Stimulated activated CD8-positive, alpha-beta memory T cell treated with anti-CD3 and anti-CD28 coated beads, Interleukin-4, amount 100 ng/mL, for 1 hour (primary cell): ENCODE results near the gene SPP1.

ENCODE experiments used
- DNase-seq, 2 donors: peaks; one replicate each; pipeline ENCODE4 v3.0.0-alpha.2; 2020; ENCODE audit warnings: low read depth in 2 of 2, low spot score in 1 of 2

Gene SPP1

GRCh38 chr4:87953826-87954225 is 21.7 kb upstream of the SPP1 start:
- no peak for DNase-seq

- no peak for DNase-seq
Observed at GRCh38 chr4:87956501-87956900, 19.0 kb upstream of the SPP1 start.

- DNase-seq, result no peak
Observed at GRCh38 chr4:87957061-87957460, 18.5 kb upstream of the SPP1 start.

GRCh38 chr4:87961993-87962392 is 13.5 kb upstream of the SPP1 start:
- no peak for DNase-seq

GRCh38 chr4:87962398-87963146 is 12.9 kb upstream of the SPP1 start:
- no peak for DNase-seq

- DNase-seq, result no peak
Observed at GRCh38 chr4:87965501-87965975, 10.0 kb upstream of the SPP1 start.

- DNase-seq, result no peak
Observed at GRCh38 chr4:87966095-87966496, 9.4 kb upstream of the SPP1 start.

GRCh38 chr4:87967193-87967592 is 8.3 kb upstream of the SPP1 start:
- DNase-seq, result no peak

GRCh38 chr4:87970121-87970520 is 5.4 kb upstream of the SPP1 start:
- DNase-seq, result no peak

- no peak for DNase-seq
Observed at GRCh38 chr4:87971866-87972265, 3.6 kb upstream of the SPP1 start.

GRCh38 chr4:87973283-87974169 is 2.0 kb upstream of the SPP1 start:
- DNase-seq, result no peak

GRCh38 chr4:87974856-87975462 is 555 bp upstream of the SPP1 start:
- no peak for DNase-seq

GRCh38 chr4:87977521-87978278 is 2.2 kb downstream of the SPP1 start:
- no peak for DNase-seq

GRCh38 chr4:87978681-87979080 is 3.2 kb downstream of the SPP1 start:
- no peak for DNase-seq

- DNase-seq, result no peak
Observed at GRCh38 chr4:87979810-87980209, 4.3 kb downstream of the SPP1 start.

GRCh38 chr4:87981486-87981885 is 6.0 kb downstream of the SPP1 start:
- DNase-seq, result no peak

- no peak for DNase-seq
Observed at GRCh38 chr4:87982036-87982435, 6.5 kb downstream of the SPP1 start.

GRCh38 chr4:87982446-87983010 is 7.0 kb downstream of the SPP1 start:
- no peak for DNase-seq

GRCh38 chr4:87983996-87984395 is 8.5 kb downstream of the SPP1 start:
- DNase-seq, result no peak

- DNase-seq, result no peak
Observed at GRCh38 chr4:87985097-87985886, 9.8 kb downstream of the SPP1 start.
